Activated CD4-positive, CD25-positive, alpha-beta regulatory T cell treated with anti-CD3 and anti-CD28 coated beads, Interleukin-2, amount 50 U/mL, for 72 hours (primary cell): ENCODE results near the gene NUMBL.
"Not testable (repeated sequence)": the region's sequence is repeated elsewhere in the genome, so short reads cannot be mapped to it uniquely, and the experiment has no call there.

ENCODE experiments used
- DNase-seq: peaks from one replicate; pipeline ENCODE4 v3.0.0; 2021

The NUMBL gene

DNA sequence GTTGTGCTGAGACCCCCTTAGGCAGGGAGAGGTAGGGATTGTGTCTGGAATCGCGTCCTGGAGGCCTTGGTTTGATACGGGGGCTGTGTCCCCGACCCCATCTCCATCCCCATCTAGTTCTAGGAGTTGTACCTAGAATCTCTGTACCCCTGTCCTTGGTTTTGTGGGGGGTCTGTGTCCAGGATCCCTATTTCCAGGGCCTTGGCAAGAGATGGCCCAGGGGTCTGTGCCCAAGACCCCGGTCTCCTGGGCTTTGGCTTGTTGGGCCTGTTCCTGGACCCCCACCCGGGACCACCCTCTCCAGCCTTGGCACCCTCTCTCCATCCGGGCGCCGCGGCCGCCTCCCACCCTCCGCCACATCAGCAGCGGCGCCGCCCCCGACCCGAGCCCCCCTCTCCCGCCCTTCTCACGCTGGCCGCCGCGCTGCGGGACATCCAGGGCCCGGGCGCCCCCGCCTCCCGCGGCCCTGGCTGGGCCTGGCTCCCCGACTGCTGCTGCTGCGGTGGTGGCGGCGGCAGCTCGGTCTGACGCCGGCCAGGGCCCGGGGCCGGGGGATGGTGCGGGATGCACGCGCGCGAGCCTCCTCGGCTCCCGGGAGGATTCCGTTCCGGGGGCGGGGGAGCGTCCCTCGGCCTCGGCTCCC, at the start of gene NUMBL:
NUMBL (minus strand) TSS at position 602 of the 643 bp plus-strand sequence; CDS start at position 434, 168 bp downstream.
- no peak for DNase-seq

DNA sequence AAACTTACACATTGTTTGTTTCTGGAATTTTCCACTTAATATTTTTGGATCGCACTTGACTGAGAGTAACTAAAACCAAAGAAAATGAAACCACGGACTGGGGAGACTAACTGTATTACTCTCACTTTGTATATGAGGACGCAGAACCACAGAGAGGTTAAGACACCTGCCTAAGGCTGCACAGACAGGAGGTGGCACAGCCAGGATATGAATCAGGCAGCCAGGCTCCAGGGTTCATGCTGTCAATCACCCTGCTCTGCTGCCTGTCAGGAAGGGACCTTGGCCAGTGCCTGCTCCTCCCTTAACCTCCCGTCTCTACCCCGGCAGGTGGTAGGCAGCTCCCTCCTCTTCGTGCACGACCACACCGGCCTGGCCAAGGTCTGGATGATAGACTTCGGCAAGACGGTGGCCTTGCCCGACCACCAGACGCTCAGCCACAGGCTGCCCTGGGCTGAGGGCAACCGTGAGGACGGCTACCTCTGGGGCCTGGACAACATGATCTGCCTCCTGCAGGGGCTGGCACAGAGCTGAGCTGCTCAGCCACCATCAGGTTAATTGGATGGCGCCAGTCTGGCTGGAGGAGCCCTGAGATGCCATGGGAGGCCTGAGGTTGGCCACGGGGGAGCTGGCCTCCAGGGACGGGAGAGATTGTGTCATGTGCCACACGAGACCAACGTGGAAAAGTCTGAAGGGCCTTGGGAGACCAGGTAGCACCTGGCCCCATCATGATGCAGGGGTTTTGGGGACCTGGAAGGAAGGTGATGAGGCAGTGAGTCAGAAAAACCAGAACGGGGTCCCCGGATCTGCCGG, 48.8 kb upstream of the NUMBL start:
- no peak for DNase-seq

DNA sequence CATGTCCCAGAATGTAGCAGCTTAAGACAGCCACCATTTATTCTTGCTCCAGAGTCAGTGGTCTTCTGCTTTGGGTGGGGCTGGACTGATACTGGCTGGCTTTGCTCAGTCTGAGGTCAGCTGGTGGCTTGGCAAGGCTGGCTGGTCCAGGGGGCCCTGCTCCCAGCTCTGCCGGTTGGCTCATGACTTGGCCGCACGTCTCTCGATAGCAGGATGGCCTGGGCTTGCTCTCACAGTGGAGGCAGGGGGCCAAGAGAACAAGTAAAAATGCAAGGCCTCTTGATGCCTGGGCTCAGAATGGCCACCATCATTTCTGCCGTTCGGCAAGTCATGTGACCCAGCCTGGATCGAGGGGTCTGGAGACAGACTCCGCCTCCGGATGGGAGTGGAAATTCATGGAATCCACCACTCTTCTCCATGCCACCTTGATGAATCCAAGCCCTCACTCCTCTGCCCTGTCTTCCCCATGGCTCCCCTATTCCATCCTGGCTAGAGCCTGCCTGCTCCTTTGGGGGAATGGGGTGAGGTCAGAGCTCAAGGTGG, 46.7 kb upstream of the NUMBL start:
- DNase-seq, result no peak

DNA sequence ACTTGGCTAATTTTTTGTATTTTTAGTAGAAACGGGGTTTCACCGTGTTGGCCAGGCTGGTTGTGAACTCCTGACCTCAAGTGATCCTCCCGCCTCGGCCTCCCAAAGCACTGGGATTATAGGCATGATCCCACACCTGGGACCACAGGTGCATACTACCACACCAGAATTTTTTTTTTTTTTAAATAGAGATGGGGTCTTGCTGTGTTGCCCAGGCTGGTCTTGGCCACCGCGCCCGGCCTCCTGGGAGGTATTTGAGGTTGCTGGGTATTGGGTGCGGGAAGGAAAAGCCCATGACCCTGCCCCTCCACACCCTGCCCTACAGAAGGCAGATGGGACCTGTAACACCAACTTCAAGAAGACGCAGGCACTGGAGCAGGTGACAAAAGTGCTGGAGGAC, 46.2 kb upstream of the NUMBL start:
- no peak for DNase-seq

DNA sequence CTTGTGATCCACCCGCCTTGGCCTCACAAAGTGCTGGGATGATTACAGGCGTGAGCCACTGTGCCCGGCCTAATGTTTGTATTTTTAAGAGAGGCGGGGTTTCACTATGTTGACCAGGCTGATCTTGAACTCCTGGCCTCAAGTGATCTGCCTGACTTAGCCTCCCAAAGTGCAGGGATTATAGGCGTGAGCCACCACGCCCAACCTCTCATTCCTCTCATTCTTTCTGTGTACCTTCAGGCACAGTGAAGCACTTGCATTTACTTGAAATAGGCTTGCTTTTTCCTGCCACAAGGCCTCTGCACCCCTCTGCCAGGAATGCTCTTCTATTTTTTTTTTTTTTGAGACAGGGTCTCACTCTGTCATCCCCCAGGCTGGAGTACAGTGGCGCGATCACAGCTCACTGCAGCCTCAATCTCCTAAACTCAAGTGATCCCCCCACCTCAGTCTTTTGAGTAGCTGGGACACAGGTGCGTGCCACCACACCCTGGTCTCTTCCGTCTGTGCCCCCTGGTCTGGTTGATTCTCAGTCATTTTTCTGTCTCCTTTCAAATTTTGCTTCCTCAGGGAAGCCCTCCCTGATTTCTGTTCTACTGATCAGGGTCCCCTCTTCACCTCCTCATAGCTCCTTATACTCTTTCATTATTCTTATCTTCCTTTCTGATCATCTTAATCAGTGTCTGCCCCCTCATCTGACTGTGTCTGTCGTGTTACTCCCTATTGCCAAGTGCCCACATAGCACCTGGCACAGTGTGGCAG, 44.7 kb upstream of the NUMBL start:
- DNase-seq, result no peak

DNA sequence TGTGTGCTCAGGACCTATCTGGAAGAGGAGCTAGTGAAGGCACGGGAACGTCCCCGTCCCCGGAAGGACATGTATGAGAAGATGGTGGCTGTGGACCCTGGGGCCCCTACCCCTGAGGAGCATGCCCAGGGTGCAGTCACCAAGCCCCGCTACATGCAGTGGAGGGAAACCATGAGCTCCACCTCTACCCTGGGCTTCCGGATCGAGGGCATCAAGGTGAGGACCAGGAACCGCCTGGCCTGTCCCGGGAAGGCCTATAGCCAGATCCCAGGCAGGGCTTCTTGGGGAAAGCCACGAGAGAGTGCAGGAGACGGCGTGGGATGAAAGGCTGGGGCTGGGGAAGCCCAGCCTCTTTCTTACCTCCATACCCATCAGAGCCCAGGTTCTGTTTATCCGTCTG, 42.7 kb upstream of the NUMBL start:
- DNase-seq, result no peak

DNA sequence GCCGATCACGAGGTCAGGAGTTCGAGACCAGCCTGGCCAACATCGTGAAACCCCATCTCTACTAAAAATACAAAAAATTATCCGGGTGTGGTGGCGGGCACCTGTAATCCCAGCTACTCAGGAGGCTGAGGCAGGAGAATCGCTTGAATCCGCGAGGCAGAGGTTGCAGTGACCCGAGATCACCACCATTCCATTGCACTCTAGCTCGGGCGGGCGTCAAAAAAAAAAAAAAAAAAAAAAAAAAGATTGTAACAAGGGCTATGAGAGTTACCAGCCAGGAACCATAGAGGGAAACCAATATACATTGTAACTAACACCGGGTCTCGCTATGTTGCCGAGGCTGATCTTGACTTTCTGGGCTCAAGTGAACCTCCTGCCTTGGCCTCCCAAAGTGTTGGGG, 41.9 kb upstream of the NUMBL start:
- not testable (repeated sequence) for DNase-seq

DNA sequence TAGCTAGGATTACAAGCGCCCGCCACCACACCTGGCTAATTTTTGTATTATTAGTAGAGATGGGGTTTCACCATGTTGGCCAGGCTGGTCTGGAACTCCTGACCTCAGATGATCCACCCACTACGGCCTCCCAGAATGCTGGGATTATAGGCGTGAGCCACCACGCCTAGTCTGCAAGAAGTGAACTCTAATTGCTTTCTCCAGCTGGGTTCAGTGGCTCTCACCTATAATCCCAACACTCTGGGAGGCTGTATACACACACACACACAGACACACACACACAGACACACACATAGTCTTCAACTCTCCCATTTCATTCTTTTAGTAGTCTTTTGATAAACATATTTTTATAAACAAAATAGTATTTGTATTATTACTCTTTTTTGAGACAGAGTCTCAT, 39.6 kb upstream of the NUMBL start:
- not testable (repeated sequence) for DNase-seq

DNA sequence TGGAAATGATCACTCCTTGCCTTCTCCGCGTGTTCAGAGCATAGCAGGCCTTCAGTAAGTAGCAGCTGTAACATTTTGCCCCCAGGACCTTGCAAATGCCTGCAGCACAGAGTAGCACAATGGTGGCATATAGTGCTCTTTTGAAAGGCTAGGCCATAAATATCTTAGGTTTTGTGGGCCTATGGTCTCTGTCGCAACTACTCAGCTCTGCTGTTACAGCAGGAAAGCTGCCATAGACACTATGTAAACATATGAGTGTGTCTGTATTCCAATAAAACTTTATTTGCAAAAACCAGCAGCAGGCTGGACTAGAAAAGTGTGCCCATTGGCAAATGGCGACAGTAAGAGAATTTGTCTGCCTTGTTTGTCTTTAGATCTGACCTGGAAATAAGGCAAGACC, 35.8 kb upstream of the NUMBL start:
- no peak for DNase-seq

DNA sequence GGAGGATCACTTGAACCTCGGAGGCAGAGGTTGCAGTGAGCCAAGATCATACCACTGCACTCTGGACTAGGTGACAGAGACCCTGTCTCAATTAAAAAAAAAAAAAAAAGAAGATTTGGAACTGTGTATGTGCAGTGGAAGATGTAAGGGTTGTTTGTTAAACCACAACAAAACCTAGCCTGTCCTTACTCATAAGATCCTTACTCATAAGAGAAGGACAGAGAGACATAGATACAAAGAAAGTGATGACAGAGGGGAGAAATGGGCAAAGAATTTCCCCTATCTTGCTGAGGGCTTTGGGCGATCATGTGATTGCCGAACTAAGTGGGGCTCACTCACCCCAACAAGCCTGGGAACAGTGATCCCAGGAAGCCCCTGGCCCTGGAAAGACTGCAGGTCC, 34.4 kb upstream of the NUMBL start:
- DNase-seq, result no peak

DNA sequence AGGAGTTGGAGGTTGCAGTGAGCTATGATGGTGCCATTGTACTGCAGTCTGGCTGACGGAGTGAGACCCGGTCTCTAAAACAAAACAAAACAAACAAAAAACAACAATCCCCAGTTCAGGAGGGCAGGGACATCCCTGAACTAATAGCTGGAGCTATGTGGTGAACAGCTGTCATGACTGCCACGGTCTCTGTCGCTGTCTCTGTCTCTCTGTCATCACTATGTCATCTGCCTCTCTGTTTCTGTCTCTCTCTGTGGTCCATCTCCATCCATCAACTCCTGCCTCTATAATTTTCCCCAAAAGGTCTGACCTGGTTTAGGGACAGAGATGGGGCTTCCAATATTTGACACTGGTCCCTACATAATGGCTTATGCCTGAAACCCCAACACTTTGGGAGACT, 33.9 kb upstream of the NUMBL start:
- no peak for DNase-seq

DNA sequence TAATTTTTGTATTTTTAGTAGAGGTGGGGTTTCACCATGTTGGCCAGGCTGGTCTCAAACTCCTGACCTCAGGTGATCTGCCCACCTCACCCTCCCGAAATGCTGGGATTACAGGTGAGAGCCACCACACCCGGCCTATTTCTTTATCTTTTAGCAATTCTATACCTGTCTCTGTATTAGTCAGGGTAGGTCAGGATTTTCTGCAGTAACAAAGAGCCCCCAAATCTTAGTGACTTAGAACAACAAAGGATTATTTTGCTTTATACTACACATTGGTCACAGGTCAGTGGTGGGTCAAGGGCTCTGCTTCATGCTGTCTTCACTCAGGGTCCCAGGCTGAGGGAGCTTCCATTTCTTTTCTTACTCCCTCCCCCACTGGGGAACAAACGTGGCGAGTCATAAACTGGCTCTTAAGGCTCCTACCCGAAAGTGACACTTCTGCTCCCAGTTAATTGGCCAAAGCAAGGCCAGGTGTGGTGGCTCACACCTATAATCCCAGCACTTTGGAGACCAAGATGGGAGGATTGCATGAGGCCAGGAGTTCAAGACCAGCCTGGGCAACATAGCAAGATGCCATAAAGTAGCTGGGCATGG, 33.3 kb upstream of the NUMBL start:
- DNase-seq, result no peak

DNA sequence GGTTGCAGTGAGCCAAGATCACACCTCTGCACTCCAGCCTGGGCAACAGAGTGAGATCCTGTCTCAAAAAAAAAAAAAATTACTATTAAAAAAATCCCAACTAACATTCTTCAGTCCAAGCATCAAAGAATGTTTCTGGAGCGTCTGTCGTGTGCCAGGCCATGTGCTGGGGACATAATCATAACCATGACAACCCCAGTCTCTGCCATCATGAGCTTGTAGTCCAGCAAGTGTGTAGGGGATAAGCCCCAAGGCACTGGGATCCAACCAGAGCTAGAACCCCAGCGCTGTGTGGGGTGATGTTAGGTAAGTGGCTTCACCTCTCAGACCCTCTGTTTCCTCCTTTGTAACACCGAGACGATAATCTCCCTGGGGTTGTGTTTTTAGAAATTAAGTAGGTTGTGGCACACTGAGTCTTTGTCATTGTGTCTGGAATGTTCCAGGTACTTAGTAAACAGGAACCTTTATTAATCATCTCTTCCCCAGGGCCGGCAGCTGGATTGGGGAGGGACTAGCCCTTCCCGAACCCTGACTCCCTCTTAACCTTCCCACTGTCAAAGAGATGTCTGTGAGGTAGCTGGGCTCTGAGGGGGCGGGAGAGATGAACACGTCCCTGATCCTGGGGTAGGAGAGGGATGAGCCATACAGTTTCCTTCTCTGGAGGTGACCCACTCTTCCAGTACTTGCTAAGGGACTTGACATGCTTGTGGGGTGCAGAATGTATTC, 31.6 kb upstream of the NUMBL start:
- no peak for DNase-seq

DNA sequence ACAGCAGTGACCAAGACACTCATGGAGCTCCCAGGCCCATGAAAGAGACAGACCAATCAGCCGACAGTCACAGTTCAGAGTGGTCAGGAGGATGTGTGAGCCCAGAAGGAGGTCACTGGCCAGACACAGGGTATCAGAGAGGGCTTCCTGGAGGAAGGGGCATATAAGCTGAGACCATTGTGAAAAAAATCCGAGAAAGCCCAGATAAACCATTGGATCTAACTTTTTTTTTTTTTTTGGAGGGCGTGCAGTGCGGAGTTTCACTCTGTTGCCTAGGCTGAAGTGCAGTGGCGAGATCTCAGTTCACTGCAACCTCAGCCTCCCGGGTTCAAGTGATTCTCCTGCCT, 30.7 kb upstream of the NUMBL start:
- no peak for DNase-seq

DNA sequence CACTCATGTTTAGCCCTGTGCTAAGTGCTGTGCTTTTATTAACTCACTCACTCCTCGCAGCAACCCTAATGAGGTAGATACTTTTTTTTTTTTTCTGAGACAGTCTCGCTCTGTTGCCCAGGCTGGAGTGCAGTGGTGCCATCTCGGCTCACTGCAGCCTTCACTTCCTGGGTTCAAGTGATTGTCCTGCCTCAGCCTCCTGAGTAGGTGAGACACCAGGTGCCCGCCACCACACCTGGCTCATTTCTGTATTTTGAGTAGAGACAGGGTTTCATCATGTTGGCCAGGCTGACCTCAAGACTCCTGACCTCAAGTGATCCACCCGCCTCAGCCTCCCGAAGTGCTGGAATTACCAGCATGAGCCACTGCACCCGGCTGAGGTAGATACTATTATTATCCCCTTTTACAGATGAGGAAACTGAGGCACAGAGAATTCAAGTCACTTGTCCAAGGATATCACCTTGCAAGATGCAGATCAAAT, 29.0 kb upstream of the NUMBL start:
- no peak for DNase-seq

DNA sequence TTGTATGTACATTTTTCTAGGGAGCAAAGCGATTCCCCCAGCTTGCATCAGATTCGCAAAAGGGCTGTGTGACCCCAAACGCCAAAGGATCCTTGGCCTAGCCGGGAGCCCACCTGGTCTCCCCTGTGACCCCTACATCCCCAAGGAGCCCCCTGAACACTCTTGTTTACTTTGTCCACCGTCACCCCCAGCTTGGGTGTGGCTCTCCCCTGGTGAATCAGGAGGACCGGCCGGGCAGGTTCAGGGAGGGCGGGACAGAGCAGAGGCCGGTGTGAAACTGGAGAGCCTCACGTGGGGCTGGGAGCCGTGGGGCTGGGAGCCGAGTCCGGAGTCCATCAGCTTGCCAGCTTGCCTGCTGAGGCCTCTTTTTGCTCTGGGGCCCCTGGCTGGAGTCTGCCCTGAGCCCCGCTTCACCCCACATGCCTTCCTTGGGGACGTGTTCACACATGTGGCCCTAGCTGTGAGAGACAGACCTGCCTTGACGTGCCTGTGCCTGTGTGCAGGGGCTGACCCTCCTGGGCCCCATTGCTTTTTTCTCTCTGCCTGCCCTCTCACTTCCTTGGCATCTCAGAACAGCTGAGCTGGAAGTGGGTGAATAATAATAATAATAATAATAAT, 28.4 kb upstream of the NUMBL start:
- DNase-seq, result no peak

DNA sequence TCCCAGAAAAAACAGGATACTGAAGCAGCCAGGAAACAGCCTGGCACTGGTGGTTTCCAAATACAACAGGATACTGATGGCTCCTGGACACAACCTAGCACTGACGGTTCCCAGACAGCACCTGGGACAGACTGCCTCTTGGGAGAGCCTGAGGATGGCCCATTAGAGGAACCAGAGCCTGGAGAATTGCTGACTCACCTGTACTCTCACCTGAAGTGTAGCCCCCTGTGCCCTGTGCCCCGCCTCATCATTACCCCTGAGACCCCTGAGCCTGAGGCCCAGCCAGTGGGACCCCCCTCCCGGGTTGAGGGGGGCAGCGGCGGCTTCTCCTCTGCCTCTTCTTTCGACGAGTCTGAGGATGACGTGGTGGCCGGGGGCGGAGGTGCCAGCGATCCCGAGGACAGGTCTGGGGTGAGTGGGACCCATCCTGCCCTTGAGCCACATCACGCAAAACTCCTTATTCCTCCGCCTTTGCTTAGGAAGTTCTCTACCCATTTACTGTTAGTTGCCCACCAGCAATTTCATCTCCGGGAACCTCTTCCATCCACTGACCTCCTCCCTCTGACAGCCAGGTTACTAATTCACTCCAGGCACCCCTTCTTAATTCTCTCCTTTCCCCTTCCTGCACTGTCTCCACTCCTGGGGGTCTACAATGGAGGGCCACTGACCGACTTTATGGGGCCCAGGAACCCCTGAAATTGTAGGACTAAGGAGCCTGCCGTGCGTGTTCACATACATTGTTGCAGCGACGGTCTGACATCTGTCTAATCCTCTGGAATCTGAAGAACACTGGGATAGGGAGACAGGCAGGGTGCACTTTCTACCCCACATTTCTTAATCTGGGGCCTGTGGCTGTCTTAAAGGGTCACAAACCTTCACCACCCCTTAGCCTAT, 27.7 kb upstream of the NUMBL start:
- DNase-seq, result no peak

DNA sequence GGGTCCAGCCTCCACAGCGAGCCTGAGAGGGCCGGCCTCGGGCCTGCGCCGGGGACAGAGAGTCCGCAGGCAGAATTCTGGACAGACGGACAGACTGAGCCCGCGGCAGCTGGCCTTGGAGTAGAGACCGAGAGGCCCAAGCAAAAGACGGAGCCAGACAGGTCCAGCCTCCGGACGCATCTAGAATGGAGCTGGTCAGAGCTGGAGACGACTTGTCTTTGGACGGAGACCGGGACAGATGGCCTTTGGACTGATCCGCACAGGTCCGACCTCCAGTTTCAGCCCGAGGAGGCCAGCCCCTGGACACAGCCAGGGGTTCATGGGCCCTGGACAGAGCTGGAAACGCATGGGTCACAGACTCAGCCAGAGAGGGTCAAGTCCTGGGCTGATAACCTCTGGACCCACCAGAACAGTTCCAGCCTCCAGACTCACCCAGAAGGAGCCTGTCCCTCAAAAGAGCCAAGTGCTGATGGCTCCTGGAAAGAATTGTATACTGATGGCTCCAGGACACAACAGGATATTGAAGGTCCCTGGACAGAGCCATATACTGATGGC, 27.0 kb upstream of the NUMBL start:
- DNase-seq, result no peak

DNA sequence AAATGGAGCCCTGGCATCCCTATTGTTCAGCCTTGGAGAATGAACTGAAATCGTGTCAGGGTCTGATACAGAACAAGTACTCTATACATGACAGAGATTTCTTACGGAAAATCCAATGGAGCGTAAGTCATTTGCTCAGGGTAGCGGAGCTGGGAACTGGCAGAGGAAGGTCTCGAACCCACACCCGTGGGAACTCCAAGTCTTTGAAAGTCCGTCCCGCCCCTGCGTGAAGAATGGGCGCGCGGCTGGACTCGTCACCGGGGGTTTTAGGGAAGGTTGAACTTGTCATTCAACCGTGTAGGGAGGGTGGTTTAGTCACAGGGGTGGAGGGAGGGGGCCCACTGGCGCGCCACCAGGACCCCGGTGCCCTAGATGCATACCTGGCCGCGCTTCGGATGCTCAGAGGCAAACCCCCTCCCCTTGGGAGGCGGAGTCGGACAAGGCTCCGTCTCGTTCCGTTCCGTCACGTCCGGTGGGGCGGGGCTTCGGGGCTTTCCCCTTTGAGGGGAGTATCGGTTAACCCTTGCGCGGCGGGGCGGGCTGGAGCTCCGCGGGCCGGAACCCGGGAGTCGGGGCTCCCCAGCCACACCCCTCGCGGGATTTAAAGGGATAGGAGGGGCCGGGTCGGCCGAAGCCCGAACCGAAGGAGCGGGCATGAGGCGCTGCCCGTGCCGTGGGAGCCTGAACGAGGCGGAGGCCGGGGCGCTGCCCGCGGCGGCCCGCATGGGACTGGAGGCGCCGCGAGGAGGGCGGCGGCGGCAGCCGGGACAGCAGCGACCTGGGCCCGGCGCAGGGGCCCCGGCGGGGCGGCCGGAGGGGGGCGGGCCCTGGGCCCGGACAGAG, 26.3 kb upstream of the NUMBL start, which contains the start of the genes COQ8B and ITPKC:
COQ8B (minus strand) TSS at position 405 of the 843 bp plus-strand sequence. CDS start 2,254 bp downstream, outside the sequence.
ITPKC (plus strand) TSS at position 631 of the 843 bp plus-strand sequence; CDS start at position 655, 24 bp downstream.
- DNase-seq, result peak; percentile 100
